H9 (cell line): ENCODE data around the gene TMEM87A. TPM values are rescaled to one million over a fixed set of nuclear protein-coding genes. Genes with fewer than 3 reads are reported as not detected.

Experiments used
- DNase-seq: peaks from one replicate; pipeline ENCODE4 v3.0.0-alpha.2; 2017
- H2AFZ ChIP-seq: one replicate; pipeline ENCODE4 v1.6.1; 2013; ENCODE audit warnings: mild to moderate bottlenecking, low read length, control low read depth, moderate library complexity
- H2AK5ac ChIP-seq: 2 replicates; pipeline ENCODE4 v1.6.1; 2013; ENCODE audit warnings: low read length, control low read depth, mixed read lengths; ENCODE audit not compliant: insufficient read length
- H2BK120ac ChIP-seq: one replicate; pipeline ENCODE4 v1.6.1; 2013; ENCODE audit warnings: low read depth, mild to moderate bottlenecking, low read length, control low read depth, inconsistent platforms; ENCODE audit not compliant: poor library complexity, severe bottlenecking
- H2BK12ac ChIP-seq: 2 replicates; pipeline ENCODE4 v1.6.1; 2013; ENCODE audit warnings: low read length, control low read depth, mixed read lengths, low read depth; ENCODE audit not compliant: insufficient read length
- H2BK15ac ChIP-seq: 2 replicates; pipeline ENCODE4 v1.6.1; 2013; ENCODE audit warnings: low read depth, low read length, control low read depth
- H2BK20ac ChIP-seq: one replicate; pipeline ENCODE4 v1.6.1; 2013; ENCODE audit warnings: low read depth, mild to moderate bottlenecking, low read length, control low read depth, inconsistent platforms; ENCODE audit not compliant: poor library complexity, severe bottlenecking
- H2BK5ac ChIP-seq: 2 replicates; pipeline ENCODE4 v1.6.1; 2013; ENCODE audit warnings: low read length, control low read depth, mixed read lengths; ENCODE audit not compliant: insufficient read length
- H3K14ac ChIP-seq: 2 replicates; pipeline ENCODE4 v1.6.1; 2013; ENCODE audit warnings: low read length, control low read depth; ENCODE audit not compliant: insufficient read depth
- H3K18ac ChIP-seq: 2 replicates; pipeline ENCODE4 v1.6.1; 2013; ENCODE audit warnings: low read depth, mild to moderate bottlenecking, mixed read lengths, low read length, control low read depth; ENCODE audit not compliant: insufficient read length
- H3K23ac ChIP-seq: 2 replicates; pipeline ENCODE4 v1.6.1; 2013; ENCODE audit warnings: low read length, control low read depth, mixed read lengths, low read depth; ENCODE audit not compliant: insufficient read length
- H3K23me2 ChIP-seq: 2 replicates; pipeline ENCODE4 v1.6.1; 2013; ENCODE audit warnings: low read depth, mild to moderate bottlenecking, mixed read lengths, low read length, control low read depth; ENCODE audit not compliant: insufficient read length, poor library complexity, severe bottlenecking
- H3K27ac ChIP-seq: 2 replicates; pipeline ENCODE4 v1.5.1; 2013; ENCODE audit warnings: low read length, control low read depth, mixed read lengths, low read depth; ENCODE audit not compliant: insufficient read length
- H3K27me3 ChIP-seq: 2 replicates; pipeline ENCODE4 v1.6.1; 2013; ENCODE audit warnings: low read length, control low read depth, inconsistent platforms; ENCODE audit not compliant: insufficient read depth
- H3K4ac ChIP-seq: 2 replicates; pipeline ENCODE4 v1.6.1; 2013; ENCODE audit warnings: low read depth, mild to moderate bottlenecking, control low read depth, inconsistent platforms, low read length, moderate library complexity
- H3K4me1 ChIP-seq: 2 replicates; pipeline ENCODE4 v1.6.1; 2013; ENCODE audit warnings: low read length, control low read depth, inconsistent platforms; ENCODE audit not compliant: insufficient read depth
- H3K4me2 ChIP-seq: 2 replicates; pipeline ENCODE4 v1.6.1; 2013; ENCODE audit warnings: low read length, control low read depth, mixed read lengths; ENCODE audit not compliant: insufficient read length, insufficient read depth
- H3K56ac ChIP-seq: 2 replicates; pipeline ENCODE4 v1.6.1; 2013; ENCODE audit warnings: low read depth, mild to moderate bottlenecking, mixed read lengths, low read length, control low read depth; ENCODE audit not compliant: insufficient read length
- H3K79me1 ChIP-seq: 2 replicates; pipeline ENCODE4 v1.6.1; 2013; ENCODE audit warnings: low read depth, mild to moderate bottlenecking, moderate library complexity, low read length, control low read depth, inconsistent platforms; ENCODE audit not compliant: insufficient read depth, poor library complexity, severe bottlenecking
- H3K79me2 ChIP-seq: 2 replicates; pipeline ENCODE4 v1.6.1; 2013; ENCODE audit warnings: low read length, control low read depth, inconsistent platforms; ENCODE audit not compliant: insufficient read depth
- H3K9ac ChIP-seq: 2 replicates; pipeline ENCODE4 v1.6.1; 2013; ENCODE audit warnings: low read length, control low read depth, mixed read lengths; ENCODE audit not compliant: insufficient read length; ENCODE audit errors: extremely low read depth
- H3K9me3 ChIP-seq: one replicate; pipeline ENCODE4 v1.6.1; 2013; ENCODE audit warnings: low read depth, low read length, inconsistent platforms; ENCODE audit not compliant: control insufficient read depth
- H3T11ph ChIP-seq: one replicate; pipeline ENCODE4 v1.6.1; 2013; ENCODE audit warnings: mild to moderate bottlenecking, low read length, control low read depth, inconsistent platforms
- H4K20me1 ChIP-seq: one replicate; pipeline ENCODE4 v1.6.1; 2013; ENCODE audit not compliant: control insufficient read depth, insufficient read length, insufficient read depth
- H4K5ac ChIP-seq: 2 replicates; pipeline ENCODE4 v1.6.1; 2013; ENCODE audit warnings: low read depth, mild to moderate bottlenecking, mixed read lengths, low read length, control low read depth; ENCODE audit not compliant: insufficient read length
- H4K8ac ChIP-seq: replicated peaks from 2 replicates; pipeline ENCODE4 v1.6.1; 2013; ENCODE audit warnings: low read length, control low read depth, mixed read lengths, low read depth; ENCODE audit not compliant: insufficient read length
- H4K91ac ChIP-seq: 2 replicates; pipeline ENCODE4 v1.6.1; 2013; ENCODE audit warnings: low read depth, mild to moderate bottlenecking, moderate library complexity, mixed read lengths, low read length, control low read depth; ENCODE audit not compliant: insufficient read length
- H3K27ac Mint-ChIP-seq, 3 experiments: 2 replicates in 2 of 3; 3 replicates in 1 of 3; pipeline ENCODE4 v1.8.0; 2020 to 2021; ENCODE audit warnings: mixed read lengths in 3 of 3, mild to moderate bottlenecking in 1 of 3, moderate library complexity in 1 of 3
- H3K27me3 Mint-ChIP-seq: 2 replicates; pipeline ENCODE4 v1.8.0; 2021; ENCODE audit warnings: low read depth, mild to moderate bottlenecking, moderate library complexity, mixed read lengths
- H3K36me3 Mint-ChIP-seq, 3 experiments: 2 replicates in 2 of 3; 3 replicates in 1 of 3; pipeline ENCODE4 v1.8.0; 2020 to 2021; ENCODE audit warnings: low read depth in 3 of 3, mixed read lengths in 3 of 3; ENCODE audit not compliant: insufficient read depth in 1 of 3
- H3K4me1 Mint-ChIP-seq, 2 experiments: 2 replicates each; pipeline ENCODE4 v1.8.0; 2020; ENCODE audit warnings: mixed read lengths in 2 of 2
- H3K4me3 Mint-ChIP-seq, 2 experiments: 2 replicates in 1 of 2; 3 replicates in 1 of 2; pipeline ENCODE4 v1.8.0; 2020 to 2021; ENCODE audit warnings: mild to moderate bottlenecking in 2 of 2, mixed read lengths in 2 of 2, moderate library complexity in 1 of 2
- H3K9me3 Mint-ChIP-seq, 2 experiments: 2 replicates in 1 of 2; 3 replicates in 1 of 2; pipeline ENCODE4 v1.8.0; 2020; ENCODE audit warnings: mild to moderate bottlenecking in 2 of 2, mixed read lengths in 2 of 2, moderate library complexity in 1 of 2
- WGBS: extraction: QIAGEN DNeasy Blood & Tissue Kit; methylation state at CpG from one replicate; pipeline ENCODE4 v1.1.7; 2013; ENCODE audit warnings: missing lambda C conversion rate, low lambda C conversion rate, mixed read lengths; ENCODE audit not compliant: insufficient read length; ENCODE audit errors: extremely low coverage; 5-methylcytosine and 5-hydroxymethylcytosine counted together
- total RNA-seq: library from RNA; stranded (reverse); gene quantifications from 2 replicates; pipeline ENCODE4 v1.2.1, GENCODE V29; 2021
- TF ChIP-seq, protein P1 (sequence below): fragments of 200-600 bp; sonication (generic); conservative IDR thresholded peaks from 3 replicates; pipeline ENCODE4 v1.8.0; 2021; ENCODE audit warnings: antibody characterized with exemption, mild to moderate bottlenecking

Gene TMEM87A
- total RNA-seq, 1 experiment from 2014 or later: 46.7 TPM

DNA sequence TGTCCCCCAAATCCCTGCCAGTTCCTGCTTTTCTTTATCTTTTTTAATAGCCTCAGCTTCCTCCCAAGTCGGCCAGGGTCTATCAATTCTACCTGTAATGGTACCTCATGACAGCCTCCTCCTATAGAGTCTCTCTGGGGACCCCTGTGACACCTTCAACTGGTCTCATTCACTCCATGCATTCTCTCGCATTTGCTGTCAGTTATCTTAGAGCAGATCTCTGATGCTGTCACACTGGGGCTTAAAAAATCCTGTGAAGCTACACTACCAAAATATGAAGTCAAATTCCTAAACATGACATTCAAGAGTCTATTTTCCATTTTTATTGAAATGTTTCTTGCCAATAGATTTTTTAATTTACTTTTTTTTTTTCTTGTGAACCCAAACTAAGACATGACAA, 70.6 kb downstream of the TMEM87A start:
- H3K56ac ChIP-seq: no peak overlapping the region
- H2BK5ac ChIP-seq: no peak overlapping the region
- H3K4me1 Mint-ChIP-seq: peaks cover 8 to 10% of the 10 kb centered on the region in 2 experiments
- peaks cover 3% of the 10 kb centered on the region for H3K23me2 ChIP-seq
- H3K27ac Mint-ChIP-seq: no peak overlapping the region; a peak in 1 of 7 replicates
- H3K23ac ChIP-seq: no peak overlapping the region
- no peak overlapping the region for H4K5ac ChIP-seq
- no peaks in the 10 kb centered on the region for H3K9me3 Mint-ChIP-seq
- H3K9ac ChIP-seq: no peak overlapping the region
- no peak overlapping the region for H2BK20ac ChIP-seq
- no peak overlapping the region for H2AK5ac ChIP-seq
- peaks cover 0 to 16% (median 4%) of the 10 kb centered on the region in 3 experiments; a peak in 6 of 7 replicates for H3K36me3 Mint-ChIP-seq
- H3K18ac ChIP-seq: no peak overlapping the region
- H2BK120ac ChIP-seq: no peak overlapping the region
- no peak overlapping the region for H3K4me3 Mint-ChIP-seq
- H2BK12ac ChIP-seq: no peak overlapping the region
- no peak overlapping the region for H3T11ph ChIP-seq
- H3K27me3 Mint-ChIP-seq: no peaks in the 10 kb centered on the region
- TF ChIP-seq, protein P1, sequence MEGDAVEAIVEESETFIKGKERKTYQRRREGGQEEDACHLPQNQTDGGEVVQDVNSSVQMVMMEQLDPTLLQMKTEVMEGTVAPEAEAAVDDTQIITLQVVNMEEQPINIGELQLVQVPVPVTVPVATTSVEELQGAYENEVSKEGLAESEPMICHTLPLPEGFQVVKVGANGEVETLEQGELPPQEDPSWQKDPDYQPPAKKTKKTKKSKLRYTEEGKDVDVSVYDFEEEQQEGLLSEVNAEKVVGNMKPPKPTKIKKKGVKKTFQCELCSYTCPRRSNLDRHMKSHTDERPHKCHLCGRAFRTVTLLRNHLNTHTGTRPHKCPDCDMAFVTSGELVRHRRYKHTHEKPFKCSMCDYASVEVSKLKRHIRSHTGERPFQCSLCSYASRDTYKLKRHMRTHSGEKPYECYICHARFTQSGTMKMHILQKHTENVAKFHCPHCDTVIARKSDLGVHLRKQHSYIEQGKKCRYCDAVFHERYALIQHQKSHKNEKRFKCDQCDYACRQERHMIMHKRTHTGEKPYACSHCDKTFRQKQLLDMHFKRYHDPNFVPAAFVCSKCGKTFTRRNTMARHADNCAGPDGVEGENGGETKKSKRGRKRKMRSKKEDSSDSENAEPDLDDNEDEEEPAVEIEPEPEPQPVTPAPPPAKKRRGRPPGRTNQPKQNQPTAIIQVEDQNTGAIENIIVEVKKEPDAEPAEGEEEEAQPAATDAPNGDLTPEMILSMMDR: no peak
- no peak overlapping the region for H2AFZ ChIP-seq
- H2BK15ac ChIP-seq: no peak overlapping the region
- H3K4me1 ChIP-seq: no peaks in the 10 kb centered on the region
- WGBS: no CpG with 5 or more reads among the region's 2 CpGs
- H3K79me2 ChIP-seq: no peaks in the 10 kb centered on the region
- no peak overlapping the region for H3K4ac ChIP-seq
- H4K8ac ChIP-seq: no peak overlapping the region
- H3K14ac ChIP-seq: no peak overlapping the region
- H3K9me3 ChIP-seq: no peaks in the 10 kb centered on the region
- no peak for DNase-seq
- no peaks in the 10 kb centered on the region for H3K27me3 ChIP-seq
- no peaks in the 10 kb centered on the region for H4K20me1 ChIP-seq
- H3K79me1 ChIP-seq: no peaks in the 10 kb centered on the region
- no peak overlapping the region for H4K91ac ChIP-seq
- H3K27ac ChIP-seq: no peak overlapping the region
- no peak overlapping the region for H3K4me2 ChIP-seq
